Neutrophil (primary cell): Measurements from ENCODE around the gene PRORP.

Experiments
- H3K27ac ChIP-seq: fragments of 200-600 bp; sonication (generic); 2 replicates; pipeline ENCODE4 v1.5.1; 2016; ENCODE audit warnings: mild to moderate bottlenecking, moderate library complexity
- H3K27me3 ChIP-seq: fragments of 200-600 bp; sonication (generic); 2 replicates; pipeline ENCODE4 v1.6.0; 2016; ENCODE audit warnings: mild to moderate bottlenecking
- H3K36me3 ChIP-seq: fragments of 200-600 bp; sonication (generic); 2 replicates; pipeline ENCODE4 v1.5.1; 2017
- H3K4me1 ChIP-seq, 2 experiments: fragments of 200-600 bp in 1 of 2; sonication (generic) in 1 of 2; 1 replicate in 1 of 2; 2 replicates in 1 of 2; pipeline versions ENCODE4 v1.5.1 to v1.6.1; 2013 to 2016; ENCODE audit warnings: low read depth in 1 of 2, low read length in 1 of 2, mild to moderate bottlenecking in 1 of 2, moderate library complexity in 1 of 2; ENCODE audit not compliant: control insufficient read depth in 1 of 2, insufficient read depth in 1 of 2
- H3K4me3 ChIP-seq, 2 experiments: fragments of 200-600 bp in 1 of 2; sonication (generic) in 1 of 2; 1 replicate in 1 of 2; 2 replicates in 1 of 2; pipeline ENCODE4 v1.5.1; 2013 to 2016; ENCODE audit warnings: low read depth in 1 of 2, low read length in 1 of 2, mild to moderate bottlenecking in 1 of 2, moderate library complexity in 1 of 2
- H3K9me3 ChIP-seq: fragments of 200-600 bp; sonication (generic); 2 replicates; pipeline ENCODE4 v1.5.1; 2016
- TF ChIP-seq, protein P1 (sequence below): fragments of 200-600 bp; sonication (generic); IDR thresholded peaks from 2 replicates; pipeline ENCODE4 v1.5.1; 2016; ENCODE audit warnings: antibody characterized with exemption

Gene PRORP

GRCh38 chr14:35159742-35160409, 37.5 kb downstream of the PRORP start:
- no peaks in the 10 kb centered on the region for H3K9me3 ChIP-seq
- no peak overlapping the region for H3K4me3 ChIP-seq
- no peak overlapping the region for H3K27ac ChIP-seq
- no peaks in the 10 kb centered on the region for H3K4me1 ChIP-seq
- TF ChIP-seq, protein P1, sequence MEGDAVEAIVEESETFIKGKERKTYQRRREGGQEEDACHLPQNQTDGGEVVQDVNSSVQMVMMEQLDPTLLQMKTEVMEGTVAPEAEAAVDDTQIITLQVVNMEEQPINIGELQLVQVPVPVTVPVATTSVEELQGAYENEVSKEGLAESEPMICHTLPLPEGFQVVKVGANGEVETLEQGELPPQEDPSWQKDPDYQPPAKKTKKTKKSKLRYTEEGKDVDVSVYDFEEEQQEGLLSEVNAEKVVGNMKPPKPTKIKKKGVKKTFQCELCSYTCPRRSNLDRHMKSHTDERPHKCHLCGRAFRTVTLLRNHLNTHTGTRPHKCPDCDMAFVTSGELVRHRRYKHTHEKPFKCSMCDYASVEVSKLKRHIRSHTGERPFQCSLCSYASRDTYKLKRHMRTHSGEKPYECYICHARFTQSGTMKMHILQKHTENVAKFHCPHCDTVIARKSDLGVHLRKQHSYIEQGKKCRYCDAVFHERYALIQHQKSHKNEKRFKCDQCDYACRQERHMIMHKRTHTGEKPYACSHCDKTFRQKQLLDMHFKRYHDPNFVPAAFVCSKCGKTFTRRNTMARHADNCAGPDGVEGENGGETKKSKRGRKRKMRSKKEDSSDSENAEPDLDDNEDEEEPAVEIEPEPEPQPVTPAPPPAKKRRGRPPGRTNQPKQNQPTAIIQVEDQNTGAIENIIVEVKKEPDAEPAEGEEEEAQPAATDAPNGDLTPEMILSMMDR = no peak
- peaks cover 26% of the 10 kb centered on the region for H3K36me3 ChIP-seq
- no peaks in the 10 kb centered on the region for H3K27me3 ChIP-seq

DNA sequence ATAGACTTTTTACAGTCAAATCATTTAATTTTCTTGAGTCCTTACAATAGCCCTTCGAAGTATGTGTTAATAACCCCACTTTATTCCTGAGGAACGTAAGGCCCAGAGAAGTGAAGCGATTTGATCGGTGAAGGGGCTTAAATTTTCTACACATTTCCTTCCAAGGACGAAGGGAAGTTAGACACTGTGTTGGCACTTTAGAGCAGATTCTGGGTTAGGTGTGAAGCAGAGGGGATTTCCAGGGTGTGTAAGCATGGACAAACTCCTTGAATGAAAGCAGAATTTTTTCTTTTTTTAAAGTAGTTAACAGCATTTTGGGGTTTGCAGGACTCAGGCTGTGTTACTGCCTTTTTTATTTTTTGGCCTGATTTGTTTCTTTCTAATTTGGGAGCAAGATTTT, 38.9 kb downstream of the PRORP start:
- TF ChIP-seq, protein P1 = no peak
- H3K4me1 ChIP-seq = no peaks in the 10 kb centered on the region
- no peaks in the 10 kb centered on the region for H3K9me3 ChIP-seq
- no peak overlapping the region for H3K4me3 ChIP-seq
- H3K36me3 ChIP-seq = peaks cover 26% of the 10 kb centered on the region
- no peaks in the 10 kb centered on the region for H3K27me3 ChIP-seq
- no peak overlapping the region for H3K27ac ChIP-seq

- no peaks in the 10 kb centered on the region for H3K4me1 ChIP-seq
- H3K9me3 ChIP-seq = no peaks in the 10 kb centered on the region
- H3K4me3 ChIP-seq = no peak overlapping the region
- TF ChIP-seq, protein P1 = no peak
- H3K36me3 ChIP-seq = peaks cover 26% of the 10 kb centered on the region
- no peak overlapping the region for H3K27ac ChIP-seq
- no peaks in the 10 kb centered on the region for H3K27me3 ChIP-seq
These were observed 41.0 kb downstream of the PRORP start for GRCh38 chr14:35163384-35163783.

DNA sequence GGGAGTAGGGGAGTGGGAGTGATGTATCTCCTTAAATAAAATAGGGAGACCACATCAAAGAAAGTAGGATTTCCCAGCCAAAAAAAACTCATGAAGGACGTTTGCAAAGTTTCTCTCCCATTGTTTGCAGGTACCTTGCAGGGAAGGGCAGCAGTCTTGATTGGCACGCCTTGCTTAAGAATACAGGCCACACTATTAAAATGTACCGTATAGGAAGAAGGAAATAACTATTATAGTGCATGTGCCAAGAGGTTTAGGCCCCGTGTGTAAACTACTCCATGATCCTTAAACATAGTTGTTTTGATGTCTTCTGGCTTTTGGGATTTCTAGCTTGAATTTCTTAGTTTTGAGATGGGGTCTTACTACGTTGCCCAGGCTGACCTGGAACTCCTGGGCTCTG, 42.5 kb downstream of the PRORP start:
- H3K36me3 ChIP-seq = peaks cover 12% of the 10 kb centered on the region
- no peaks in the 10 kb centered on the region for H3K4me1 ChIP-seq
- TF ChIP-seq, protein P1 = no peak
- no peak overlapping the region for H3K4me3 ChIP-seq
- H3K27ac ChIP-seq = no peak overlapping the region
- H3K9me3 ChIP-seq = no peaks in the 10 kb centered on the region
- H3K27me3 ChIP-seq = no peaks in the 10 kb centered on the region

DNA sequence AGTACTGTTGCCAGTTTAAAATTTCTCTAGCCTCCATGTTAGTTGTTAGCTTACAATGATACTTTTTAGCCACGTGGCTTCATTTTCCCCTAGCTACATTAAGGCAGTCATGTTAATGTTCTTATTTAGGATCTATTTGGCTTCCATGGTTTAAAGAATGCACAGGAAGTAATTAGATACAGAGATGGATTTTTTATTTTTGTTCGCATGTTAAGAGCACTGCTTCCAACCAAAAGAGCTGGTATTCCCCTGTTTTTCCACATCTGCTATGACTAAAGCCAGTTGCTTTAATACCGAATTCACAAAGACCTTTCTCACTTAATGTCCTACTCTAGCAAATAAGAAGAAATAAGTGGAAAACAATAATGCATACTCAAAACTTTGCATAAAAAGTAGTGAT, 45.1 kb downstream of the PRORP start:
- Histone ChIP-seq H3K4me3 (no peak overlapping the region), H3K27ac (no peak overlapping the region), H3K27me3 (no peaks in the 10 kb centered on the region), H3K36me3 (peaks cover 6% of the 10 kb centered on the region), H3K4me1 (no peaks in the 10 kb centered on the region), H3K9me3 (no peaks in the 10 kb centered on the region)
- TF ChIP-seq, protein P1 = no peak
